Hematopoietic multipotent progenitor cell (in vitro differentiated cells): ENCODE data around the gene BAG5. TPM values are rescaled to one million over a fixed set of nuclear protein-coding genes. Genes with fewer than 3 reads are reported as not detected.
"Not testable (repeated sequence)": the region's sequence is repeated elsewhere in the genome, so short reads cannot be mapped to it uniquely, and the experiment has no call there.

Source experiments
- DNase-seq, 3 donors: peaks; one replicate each; pipeline ENCODE4 v3.0.0-alpha.2; 2011 to 2015; ENCODE audit warnings: low read depth in 2 of 3, low spot score in 2 of 3
- total RNA-seq: library from RNA; depleted of rRNA; stranded (reverse); fragments of >200 nt; gene quantifications from one replicate; pipeline ENCODE4 v1.2.3, GENCODE V29; 2012

Gene BAG5, protein sequence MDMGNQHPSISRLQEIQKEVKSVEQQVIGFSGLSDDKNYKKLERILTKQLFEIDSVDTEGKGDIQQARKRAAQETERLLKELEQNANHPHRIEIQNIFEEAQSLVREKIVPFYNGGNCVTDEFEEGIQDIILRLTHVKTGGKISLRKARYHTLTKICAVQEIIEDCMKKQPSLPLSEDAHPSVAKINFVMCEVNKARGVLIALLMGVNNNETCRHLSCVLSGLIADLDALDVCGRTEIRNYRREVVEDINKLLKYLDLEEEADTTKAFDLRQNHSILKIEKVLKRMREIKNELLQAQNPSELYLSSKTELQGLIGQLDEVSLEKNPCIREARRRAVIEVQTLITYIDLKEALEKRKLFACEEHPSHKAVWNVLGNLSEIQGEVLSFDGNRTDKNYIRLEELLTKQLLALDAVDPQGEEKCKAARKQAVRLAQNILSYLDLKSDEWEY
- 12.4 TPM for total RNA-seq

DNA sequence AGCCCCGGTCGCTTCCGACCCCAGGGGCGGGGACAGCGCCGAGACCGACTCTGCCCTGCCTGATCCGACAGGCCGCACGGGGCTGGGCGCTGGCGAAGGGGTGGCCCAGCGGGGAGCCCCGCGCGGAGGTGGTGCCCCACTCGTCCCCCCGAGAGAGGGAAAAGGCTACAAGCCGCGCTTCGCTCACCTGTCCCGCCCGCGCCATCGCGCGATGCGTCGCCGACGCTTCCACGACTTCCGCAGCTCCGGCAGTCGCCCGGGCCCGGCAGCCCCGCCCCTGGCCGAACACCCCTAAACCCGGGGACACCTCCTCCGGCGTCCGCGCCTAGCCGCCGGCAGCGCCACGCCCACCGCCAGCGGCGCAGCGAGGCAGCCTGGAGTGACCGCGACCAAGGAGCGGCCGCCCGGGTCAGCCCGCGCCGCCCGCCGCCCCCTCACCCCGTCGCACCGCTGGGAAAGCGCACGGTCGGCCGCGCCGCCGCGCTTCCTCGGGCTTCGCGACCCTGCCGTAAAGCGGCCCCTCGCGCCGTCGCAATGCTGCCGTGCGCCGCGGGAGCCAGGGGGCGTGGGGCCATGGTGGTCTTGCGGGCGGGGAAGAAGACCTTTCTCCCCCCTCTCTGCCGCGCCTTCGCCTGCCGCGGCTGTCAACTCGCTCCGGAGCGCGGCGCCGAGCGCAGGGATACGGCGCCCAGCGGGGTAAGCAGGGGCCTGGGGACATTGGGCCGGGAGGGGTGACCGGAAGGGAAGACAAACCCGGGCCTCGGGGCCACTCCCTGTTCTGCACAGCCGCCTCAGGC lies at the start of gene BAG5, which contains the start of gene COA8:
Gene BAG5 (minus strand): TSS at position 229 of the 797 bp plus-strand sequence. CDS start 1,493 bp downstream, outside the sequence.
Gene COA8 (plus strand): TSS at position 532 of the 797 bp plus-strand sequence. CDS start 42 bp downstream, at position 574.
- DNase-seq: peak; percentile 89

- DNase-seq: no peak
These were observed 48.8 kb upstream of the BAG5 start for GRCh38 chr14:103611215-103611614.

GRCh38 chr14:103609081-103609480 lies 46.6 kb upstream of the BAG5 start:
- not testable (repeated sequence) for DNase-seq

DNA sequence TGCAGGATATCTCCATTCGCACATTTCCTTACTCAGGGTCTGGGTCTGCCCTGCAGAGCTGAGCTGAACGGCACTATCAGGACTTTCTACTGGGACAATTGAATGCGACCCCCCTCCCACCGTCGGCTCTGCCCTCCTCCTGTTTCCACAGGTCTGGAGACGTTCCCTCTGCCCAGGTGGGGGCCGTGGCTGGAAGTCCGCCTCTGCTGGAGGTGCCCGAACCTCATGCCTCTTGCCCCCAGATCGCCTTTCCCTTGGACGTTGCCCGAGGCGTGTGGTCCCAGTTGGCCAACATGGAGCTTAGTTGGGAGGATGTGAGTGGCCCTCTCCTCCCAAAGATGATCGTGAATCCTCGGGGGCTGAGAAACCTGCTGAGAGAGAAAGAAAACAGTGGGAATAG lies 45.4 kb upstream of the BAG5 start:
- DNase-seq: no peak

- DNase-seq: peak in 2 of 3 donors; percentile 80 to 83
These were observed 44.7 kb upstream of the BAG5 start for GRCh38 chr14:103606963-103607668.

DNA sequence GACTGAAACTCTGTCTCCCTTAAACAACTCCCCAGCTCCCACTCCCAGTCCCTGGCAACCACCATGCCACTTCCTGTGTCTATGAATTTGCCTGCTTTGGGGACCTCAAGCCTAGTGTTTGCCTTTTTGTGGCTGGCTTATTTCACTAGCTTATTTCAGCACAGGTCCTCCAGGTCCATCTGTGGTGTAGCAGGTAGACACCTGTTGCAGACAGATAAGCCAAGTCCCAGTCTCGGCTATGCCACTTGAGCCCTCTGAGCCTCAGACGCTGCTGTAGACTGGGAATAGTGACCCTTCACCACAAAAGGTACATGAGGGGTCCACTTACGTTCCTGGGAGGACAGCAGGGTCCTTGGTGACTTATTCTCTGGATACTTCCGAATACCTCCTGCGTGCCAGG lies 42.2 kb upstream of the BAG5 start:
- DNase-seq: no peak

GRCh38 chr14:103600503-103600902 lies 38.0 kb upstream of the BAG5 start:
- no peak for DNase-seq

- DNase-seq: no peak
These were observed 35.3 kb upstream of the BAG5 start for GRCh38 chr14:103597623-103598377.

GRCh38 chr14:103594265-103594664 lies 31.8 kb upstream of the BAG5 start:
- no peak for DNase-seq

DNA sequence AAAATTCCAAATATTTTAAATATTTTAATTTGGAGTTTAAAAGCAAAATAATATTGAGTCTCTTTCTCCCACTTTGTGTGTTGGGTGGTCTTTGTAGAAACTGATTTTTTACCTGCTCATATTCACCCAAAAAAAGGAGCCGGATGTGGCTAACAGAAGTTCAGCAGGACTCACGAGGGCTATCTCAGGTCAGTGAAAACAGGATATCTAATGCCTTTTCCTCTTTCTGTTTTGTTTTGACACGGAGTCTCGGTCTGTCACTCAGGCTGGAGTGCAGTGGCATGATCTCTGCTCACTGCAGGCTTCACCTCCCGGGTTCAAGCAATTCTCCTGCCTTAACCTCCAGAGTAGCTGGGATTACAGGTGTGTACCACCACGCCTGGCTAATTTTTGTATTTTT lies 31.1 kb upstream of the BAG5 start:
- DNase-seq: no peak

DNA sequence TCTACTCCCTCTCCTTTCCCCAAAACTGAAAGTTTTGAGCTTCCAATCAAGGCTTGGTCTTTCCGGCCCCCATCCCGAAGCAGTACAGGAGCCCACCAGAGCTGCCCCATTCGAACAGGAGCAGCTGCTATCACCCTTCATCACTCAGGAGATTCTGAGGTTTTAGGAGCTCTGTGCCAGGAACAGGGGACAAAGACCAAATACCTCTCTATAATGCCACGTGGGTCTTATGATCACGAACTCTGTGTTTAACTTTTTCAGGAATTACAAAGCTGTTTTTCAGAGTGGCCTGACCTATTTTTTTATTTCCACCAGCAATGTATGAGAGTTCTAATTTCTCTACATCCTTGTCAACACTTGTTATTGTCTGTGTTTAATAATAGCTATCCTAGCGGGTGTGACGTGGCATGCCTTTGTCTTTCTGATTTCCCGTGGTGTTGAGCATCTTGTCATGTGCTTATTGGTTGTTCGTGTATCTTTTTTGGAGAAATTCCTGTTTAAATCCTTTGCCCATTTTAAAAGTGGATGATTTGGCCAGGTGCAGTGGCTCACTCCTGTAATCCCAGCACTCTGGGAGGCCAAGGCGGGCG lies 22.0 kb upstream of the BAG5 start:
- DNase-seq: no peak

GRCh38 chr14:103581954-103582703 lies 19.7 kb upstream of the BAG5 start:
- no peak for DNase-seq

DNA sequence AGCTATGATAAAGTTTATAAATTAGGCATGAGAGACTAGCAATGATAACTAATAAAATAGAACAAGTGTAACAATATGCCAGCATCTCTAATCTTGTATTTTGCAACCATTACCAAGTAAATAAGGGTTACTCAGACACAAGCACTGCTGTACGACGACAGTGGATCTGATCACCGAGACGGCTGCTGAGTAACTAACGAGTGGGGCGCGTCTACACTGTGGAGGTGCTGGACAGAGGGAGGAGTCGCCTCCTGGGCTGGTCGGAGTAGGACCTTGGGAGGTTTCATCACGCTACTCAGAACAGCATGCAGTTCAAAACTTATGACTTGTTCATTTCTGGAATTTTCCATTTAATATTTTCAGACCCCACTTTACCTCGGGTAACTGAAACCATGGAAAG lies 18.7 kb upstream of the BAG5 start:
- no peak for DNase-seq

DNA sequence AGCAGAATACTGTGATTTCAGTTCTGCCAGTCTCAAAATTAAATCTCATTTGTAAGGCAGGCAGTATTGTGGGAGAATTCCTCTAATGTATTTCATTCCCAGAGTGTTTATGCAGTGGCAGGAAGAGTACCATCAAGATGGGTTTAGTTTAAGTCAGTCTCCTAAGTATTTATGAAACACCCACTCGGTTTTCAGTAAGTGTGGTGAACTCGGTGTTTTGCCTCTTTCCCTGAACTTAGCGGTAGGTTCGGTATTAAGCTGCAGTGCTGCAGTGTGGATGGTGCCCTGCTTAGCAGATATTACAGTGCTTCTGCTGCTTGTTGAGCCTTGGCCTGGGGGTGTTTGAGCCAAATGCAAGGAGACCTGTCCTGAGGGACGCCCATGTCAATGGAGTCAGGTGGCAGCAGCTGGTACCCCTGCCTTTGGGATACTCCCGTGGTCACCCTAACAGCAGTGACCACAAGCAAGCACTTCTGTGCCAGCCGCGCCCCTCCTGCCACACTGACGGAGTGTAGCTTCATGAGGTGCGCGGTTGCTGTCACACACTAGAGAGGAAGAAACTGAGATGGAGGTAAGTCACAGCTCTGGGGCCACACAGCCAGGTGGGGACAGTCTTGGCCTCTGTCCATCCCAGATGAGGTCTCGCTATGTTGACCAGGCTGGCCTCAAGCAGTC lies 16.1 kb upstream of the BAG5 start:
- no peak for DNase-seq

DNA sequence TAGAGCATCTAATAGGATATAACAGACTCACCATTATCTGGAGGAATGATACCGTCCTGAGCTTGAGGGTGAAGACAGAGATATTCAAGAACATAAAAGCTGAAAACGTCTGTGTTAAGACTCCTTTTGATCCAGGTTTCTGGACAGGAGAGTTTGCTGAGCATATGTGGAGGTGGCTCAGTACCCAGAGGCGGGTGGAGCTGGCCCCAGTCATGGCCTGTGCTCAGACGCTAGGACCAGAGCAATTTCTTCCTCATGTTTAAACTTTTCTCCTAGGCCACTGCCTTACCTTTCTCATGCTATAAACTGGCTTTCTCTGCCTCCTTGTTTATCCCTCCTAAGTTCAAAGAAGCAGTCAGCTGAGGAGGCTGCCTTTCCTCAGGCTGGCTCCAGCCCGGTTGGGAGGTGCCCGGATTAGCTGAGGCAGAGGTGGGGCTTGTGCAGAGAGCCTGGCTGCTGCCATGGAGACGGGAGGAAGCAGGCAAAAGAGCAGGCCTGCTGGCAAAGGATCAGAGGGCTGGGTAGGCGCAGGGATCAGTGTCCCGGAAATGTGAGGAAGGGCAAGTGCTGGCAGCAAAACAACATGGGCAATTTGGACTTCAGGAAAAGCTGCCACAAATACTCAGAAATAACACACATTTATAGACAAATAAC lies 14.0 kb upstream of the BAG5 start:
- DNase-seq: no peak

GRCh38 chr14:103574707-103575285 lies 12.3 kb upstream of the BAG5 start:
- no peak for DNase-seq

DNA sequence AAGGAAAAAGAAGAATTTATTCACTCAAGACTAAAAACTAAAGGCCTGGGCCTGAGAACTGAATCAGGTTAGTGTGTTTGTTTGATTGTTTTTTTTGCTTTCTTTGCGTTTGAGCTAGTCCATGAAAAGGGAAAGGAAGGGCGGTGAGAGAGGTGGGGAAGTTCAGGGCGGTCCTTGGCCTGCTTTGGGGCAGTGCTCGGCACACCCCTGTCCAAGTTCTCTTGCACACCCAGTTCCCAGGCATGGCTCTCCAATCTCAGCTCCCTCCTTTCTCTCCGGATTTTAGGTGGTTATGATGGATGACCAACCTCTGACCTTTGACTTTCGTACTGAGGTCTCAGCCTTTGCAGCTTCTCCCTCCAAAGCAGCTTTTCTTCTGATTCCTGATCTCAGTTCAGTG lies 11.6 kb upstream of the BAG5 start:
- DNase-seq: no peak

- DNase-seq: no peak
These were observed 7.0 kb upstream of the BAG5 start for GRCh38 chr14:103569408-103569807.
